HL-60 (cell line): ENCODE measurements around the gene TM9SF1.

Experiments
- DNase-seq, 2 experiments: peaks; one replicate each; pipeline ENCODE4 v3.0.0-alpha.2; 2010 to 2020; ENCODE audit warnings: low read depth in 1 of 2, low spot score in 1 of 2
- H3K27ac ChIP-seq: fragments of 250-450 bp; sonication (Bioruptor Pico); replicated peaks from 2 replicates; pipeline ENCODE4 v1.5.1; 2020; ENCODE audit warnings: mild to moderate bottlenecking, moderate library complexity
- H3K27me3 ChIP-seq: fragments of 250-450 bp; sonication (Bioruptor Pico); 2 replicates; pipeline ENCODE4 v1.5.1; 2021; ENCODE audit warnings: mild to moderate bottlenecking, moderate library complexity; ENCODE audit not compliant: insufficient read depth, poor library complexity, severe bottlenecking
- H3K4me3 ChIP-seq: replicated peaks from 2 replicates; pipeline ENCODE4 v1.5.1; 2011; ENCODE audit warnings: mild to moderate bottlenecking, control low read depth, low read length; ENCODE audit not compliant: insufficient read depth
- CTCF ChIP-seq: IDR thresholded peaks from one replicate; pipeline ENCODE4 v1.5.1; 2011; ENCODE audit warnings: low read length, control low read depth, inconsistent platforms; ENCODE audit not compliant: insufficient read depth
- GABPA ChIP-seq: IDR thresholded peaks from 2 replicates; pipeline ENCODE4 v1.6.1; 2012; ENCODE audit warnings: low read depth
- POLR2AphosphoS5 ChIP-seq: IDR thresholded peaks from 2 replicates; pipeline ENCODE4 v1.6.1; 2012; ENCODE audit warnings: low read depth
- REST ChIP-seq: IDR thresholded peaks from 2 replicates; pipeline ENCODE4 v1.6.1; 2012; ENCODE audit warnings: low read depth; ENCODE audit not compliant: insufficient replicate concordance
- SPI1 ChIP-seq: IDR thresholded peaks from 2 replicates; pipeline ENCODE4 v1.6.1; 2012; ENCODE audit warnings: low read depth, mild to moderate bottlenecking, borderline replicate concordance

TM9SF1 gene

GRCh38 chr14:24157331-24157730 lies 37.9 kb downstream of the TM9SF1 start:
- Histone ChIP-seq H3K27me3 (no peaks in the 10 kb centered on the region), H3K27ac (no peak overlapping the region), H3K4me3 (no peak overlapping the region)
- no peak for DNase-seq
- TF ChIP-seq SPI1 (no peak), POLR2AphosphoS5 (no peak), REST (no peak), GABPA (no peak), CTCF (no peak)

GRCh38 chr14:24156840-24157239 lies 38.4 kb downstream of the TM9SF1 start:
- Histone ChIP-seq H3K27ac (no peak overlapping the region), H3K4me3 (no peak overlapping the region), H3K27me3 (no peaks in the 10 kb centered on the region)
- TF ChIP-seq CTCF (no peak), GABPA (no peak), REST (no peak), POLR2AphosphoS5 (no peak), SPI1 (no peak)
- DNase-seq, result no peak

GRCh38 chr14:24155100-24155499 lies 40.1 kb downstream of the TM9SF1 start:
- no peak overlapping the region for H3K4me3 ChIP-seq
- no peak overlapping the region for H3K27ac ChIP-seq
- DNase-seq, result no peak
- H3K27me3 ChIP-seq, result no peaks in the 10 kb centered on the region
- no peak for TF ChIP-seq POLR2AphosphoS5
- no peak for TF ChIP-seq REST
- TF ChIP-seq GABPA, result no peak
